B cell (primary cell): Measurements from ENCODE around the gene FYN. TPM values are rescaled to one million over a fixed set of nuclear protein-coding genes. Genes with fewer than 3 reads are reported as not detected.

Experiments
- ATAC-seq: fragments of 200-7000 bp; cut with Tn5 transposase; one replicate; pipeline ENCODE4 v1.10.0; 2021; ENCODE audit warnings: low read depth, mild to moderate bottlenecking, moderate number of reproducible peaks, moderate library complexity
- CTCF ChIA-PET: fragments of 350-600 bp; sonication (Branson Sonifier 250); formaldehyde crosslinking; loops from one replicate; lab custom pipeline; 2021; ENCODE audit warnings: antibody characterized with exemption, inconsistent platforms; lab: Charles Lee
- POLR2A ChIA-PET: fragments of 350-600 bp; sonication (Branson Sonifier 250); formaldehyde crosslinking; loops from one replicate; lab custom pipeline; 2021; ENCODE audit warnings: antibody characterized with exemption; lab: Charles Lee
- DNase-seq: peaks from one replicate; pipeline ENCODE4 v3.0.0; 2013
- H2AFZ ChIP-seq: 2 replicates; pipeline ENCODE4 v1.6.1; 2012; ENCODE audit warnings: mild to moderate bottlenecking, low read depth, low read length; ENCODE audit not compliant: insufficient read depth, poor library complexity, severe bottlenecking
- H3K27ac ChIP-seq, 2 donors: 1 replicate in 1 of 2; 2 replicates in 1 of 2; pipeline ENCODE4 v1.5.1; 2012 to 2013; ENCODE audit warnings: low read length in 2 of 2, mild to moderate bottlenecking in 2 of 2, moderate library complexity in 1 of 2
- H3K27me3 ChIP-seq, 4 experiments: fragments of 200-600 bp in 1 of 4; sonication (generic) in 1 of 4; replicated peaks in 1 of 4; 1 replicate in 2 of 4; 2 replicates in 2 of 4; pipeline versions ENCODE4 v1.6.1 to v1.7.0; 2013 to 2016; ENCODE audit warnings: low read length in 3 of 4, mild to moderate bottlenecking in 2 of 4, mixed read lengths in 1 of 4, moderate library complexity in 1 of 4; ENCODE audit not compliant: insufficient read depth in 4 of 4, control insufficient read depth in 3 of 4; ENCODE audit errors: control extremely low read depth in 1 of 4
- H3K36me3 ChIP-seq, 2 experiments: replicated peaks in 1 of 2; 1 replicate in 1 of 2; 2 replicates in 1 of 2; pipeline versions ENCODE4 v1.6.1 to v1.7.1; 2013; ENCODE audit warnings: low read length in 1 of 2; ENCODE audit not compliant: insufficient read depth in 2 of 2, control insufficient read depth in 1 of 2; ENCODE audit errors: control extremely low read depth in 1 of 2, extremely low read depth in 1 of 2
- H3K4me1 ChIP-seq, 2 donors: fragments of 200-600 bp in 1 of 2; sonication (generic) in 1 of 2; 1 replicate in 1 of 2; 2 replicates in 1 of 2; pipeline versions ENCODE4 v1.5.1 to v1.6.1; 2013 to 2017; ENCODE audit warnings: low read length in 2 of 2; ENCODE audit not compliant: control insufficient read depth in 2 of 2, insufficient read depth in 2 of 2
- H3K4me2 ChIP-seq: replicated peaks from 2 replicates; pipeline ENCODE3; 2012; ENCODE audit warnings: mild to moderate bottlenecking, low read depth, low read length; ENCODE audit not compliant: poor library complexity, severe bottlenecking
- H3K4me3 ChIP-seq, 5 experiments: fragments of 200-600 bp in 1 of 5; sonication (generic) in 1 of 5; 1 replicate in 3 of 5; 2 replicates in 2 of 5; pipeline versions ENCODE4 v1.5.1 to v1.7.0; 2011 to 2016; ENCODE audit warnings: low read length in 4 of 5, mild to moderate bottlenecking in 4 of 5, low read depth in 2 of 5, control low read depth in 1 of 5, moderate library complexity in 1 of 5; ENCODE audit not compliant: insufficient read depth in 1 of 5; ENCODE audit errors: control extremely low read depth in 1 of 5, extremely low read depth in 1 of 5
- H3K79me2 ChIP-seq: fragments of 200-600 bp; sonication (generic); one replicate; pipeline ENCODE4 v1.6.0; 2016; ENCODE audit warnings: low read length; ENCODE audit not compliant: control insufficient read depth, insufficient read depth
- H3K9ac ChIP-seq: fragments of 200-600 bp; sonication (generic); 2 replicates; pipeline ENCODE4 v1.6.1; 2017; ENCODE audit warnings: mild to moderate bottlenecking, low read length, moderate library complexity
- H3K9me3 ChIP-seq, 3 donors: one replicate each; pipeline versions ENCODE4 v1.6.1 to v1.7.1; 2013; ENCODE audit warnings: low read length in 2 of 3; ENCODE audit not compliant: control insufficient read depth in 2 of 3, insufficient read depth in 1 of 3; ENCODE audit errors: control extremely low read depth in 1 of 3
- H4K20me1 ChIP-seq: 2 replicates; pipeline ENCODE4 v1.6.0; 2012; ENCODE audit warnings: mild to moderate bottlenecking, low read length; ENCODE audit not compliant: insufficient read depth, control insufficient read depth, poor library complexity, severe bottlenecking
- H3K27ac Mint-ChIP-seq: one replicate; pipeline ENCODE4 v1.8.0; 2021; ENCODE audit warnings: mixed read lengths
- H3K27me3 Mint-ChIP-seq: one replicate; pipeline ENCODE4 v1.8.0; 2021; ENCODE audit warnings: mixed read lengths
- H3K4me1 Mint-ChIP-seq: one replicate; pipeline ENCODE4 v1.8.0; 2021; ENCODE audit warnings: mixed read lengths
- H3K4me3 Mint-ChIP-seq: one replicate; pipeline ENCODE4 v1.8.0; 2021; ENCODE audit warnings: mixed read lengths
- H3K9me3 Mint-ChIP-seq: one replicate; pipeline ENCODE4 v1.8.0; 2022; ENCODE audit warnings: mixed read lengths; ENCODE audit not compliant: insufficient read depth
- CTCF ChIP-seq: fragments of 200-600 bp; IDR thresholded peaks from one replicate; pipeline ENCODE4 v1.8.0; 2022; ENCODE audit warnings: antibody characterized with exemption, mild to moderate bottlenecking
- EZH2 ChIP-seq: IDR thresholded peaks from 2 replicates; pipeline ENCODE4 v1.6.1; 2012; ENCODE audit warnings: borderline replicate concordance, low read depth, mild to moderate bottlenecking, moderate library complexity, low read length; ENCODE audit not compliant: insufficient read depth, poor library complexity, severe bottlenecking
- WGBS: methylation state at CpG from one replicate; pipeline ENCODE4 v1.1.5; 2013; ENCODE audit warnings: missing lambda C conversion rate; ENCODE audit not compliant: insufficient coverage; 5-methylcytosine and 5-hydroxymethylcytosine counted together
- intact Hi-C: fragments of 100-400 bp; cut with micrococcal nuclease; formaldehyde crosslinking; loops from one replicate; pipeline ENCODE4 v1.10.0; 2022
- polyA plus RNA-seq: library from polyadenylated mRNA; depleted of rRNA; stranded (reverse); fragments of >200 nt; gene quantifications from 2 replicates; pipeline ENCODE4 v1.2.3, GENCODE V29; 2012
- total RNA-seq, 2 donors: library from RNA; stranded (reverse); fragments of 120-200 nt in 1 of 2; gene quantifications; 1 replicate in 1 of 2; 2 replicates in 1 of 2; pipeline versions ENCODE4 v1.2.3 to v1.2.4, GENCODE V29; 2013 to 2022

FYN gene
- total and polyA plus RNA-seq, 2 donors (not counting 1 experiment from before 2014, with no cell fraction given) = 54.1 to 94.0 TPM

- Mint-ChIP-seq H3K9me3 (no peaks in the 10 kb centered on the region), H3K27ac (no peak overlapping the region), H3K4me1 (peaks cover 59% of the 10 kb centered on the region), H3K27me3 (no peaks in the 10 kb centered on the region), H3K4me3 (peak overlapping the region; percentile 5)
- no peaks in the 10 kb centered on the region for H3K27me3 ChIP-seq
- no peaks in the 10 kb centered on the region for H3K36me3 ChIP-seq
- TF ChIP-seq CTCF = no peak
- no peak for TF ChIP-seq EZH2
- peak overlapping the region; percentile 40 for H2AFZ ChIP-seq
- ATAC-seq (no peak), DNase-seq (no peak)
- H3K4me3 ChIP-seq = no peak overlapping the region
- H3K9ac ChIP-seq = no peak overlapping the region
- H4K20me1 ChIP-seq = no peaks in the 10 kb centered on the region
- 71% methylated on average over 1 of the region's 4 CpGs for WGBS
- POLR2A ChIA-PET = interaction anchor here (1.2 to 1.5 kb wide), 2 partner anchors 27 to 40 kb away, joined by 3 to 4 read pairs; partner anchors contain the start of gene FYN
- H3K79me2 ChIP-seq = peaks cover 32% of the 10 kb centered on the region
- peak overlapping the region; percentile 68 for H3K4me2 ChIP-seq
- CTCF ChIA-PET = interaction anchor here (1.2 to 1.6 kb wide), 4 partner anchors 8 to 197 kb away, joined by 4 to 8 read pairs (median 6); partner anchors contain the start of gene FYN
- H3K27ac ChIP-seq = peak overlapping the region; percentile 66 to 76
- H3K9me3 ChIP-seq = no peaks in the 10 kb centered on the region
- peaks cover 75% of the 10 kb centered on the region in 2 donors for H3K4me1 ChIP-seq
- intact Hi-C loops = loop anchor here (5.0 to 10.0 kb wide), 2 partner anchors 84 to 121 kb away; no protein-coding TSS in a partner anchor
Measured at GRCh38 chr6:111846066-111846465, 27.2 kb downstream of the FYN start.

GRCh38 chr6:111845441-111845871 is 27.8 kb downstream of the FYN start:
- Histone ChIP-seq H3K36me3 (no peaks in the 10 kb centered on the region), H3K27me3 (no peaks in the 10 kb centered on the region), H3K4me1 (peaks cover 73 to 75% of the 10 kb centered on the region in 2 donors), H2AFZ (peak overlapping the region; percentile 40), H3K9ac (peak overlapping the region; percentile 58), H3K27ac (peak overlapping the region; percentile 66 to 76), H3K9me3 (no peaks in the 10 kb centered on the region), H3K4me3 (peak overlapping the region in 2 of 5 experiments; percentile 10 to 59), H3K4me2 (peak overlapping the region; percentile 68), H3K79me2 (peaks cover 32% of the 10 kb centered on the region), H4K20me1 (no peaks in the 10 kb centered on the region)
- Mint-ChIP-seq H3K27ac (no peak overlapping the region), H3K4me3 (no peak overlapping the region), H3K4me1 (peaks cover 53% of the 10 kb centered on the region), H3K27me3 (no peaks in the 10 kb centered on the region), H3K9me3 (no peaks in the 10 kb centered on the region)
- TF ChIP-seq CTCF (no peak), EZH2 (no peak)
- ChIA-PET CTCF (interaction anchor here (0.7 to 1.6 kb wide), 7 partner anchors 9 to 198 kb away, joined by 3 to 8 read pairs (median 5); partner anchors contain the start of gene FYN), POLR2A (interaction anchor here (1.2 to 1.5 kb wide), 2 partner anchors 28 to 40 kb away, joined by 3 to 4 read pairs; partner anchors contain the start of gene FYN)
- intact Hi-C loops = loop anchor here (1.0 to 10.0 kb wide), 4 partner anchors 27 to 121 kb away; partner anchors contain the start of gene FYN
- WGBS = 17% methylated on average over 8 of the region's 8 CpGs
- peak; percentile 56 for DNase-seq
- peak; percentile 50 for ATAC-seq
